Measurements from ENCODE around the gene PPP1R27. TPM values are rescaled to one million over a fixed set of nuclear protein-coding genes. Genes with fewer than 3 reads are reported as not detected.

The PPP1R27 gene
- total and polyA plus RNA-seq, 2 donors (not counting 1 experiment from before 2014, with no cell fraction given) = not detected

- no peak for DNase-seq (ENCODE audit: low read depth in 2 of 2)
- Histone ChIP-seq H3K36me3 (ENCODE audit: control insufficient read depth, insufficient read depth, low read length) (peaks cover 34% of the 10 kb centered on the region), H3K79me2 (ENCODE audit: control insufficient read depth, insufficient read depth, low read length) (peaks cover 78% of the 10 kb centered on the region), H3K4me3 (replicated peaks in 1 of 4; ENCODE audit: control extremely low read depth in 1 of 4, insufficient read depth in 1 of 4, low read depth in 3 of 4, low read length in 4 of 4) (peak overlapping the region; percentile 77 to 100 (median 97)), H3K9me3 (ENCODE audit: control insufficient read depth, insufficient read depth, low read depth, low read length) (no peaks in the 10 kb centered on the region), H3K9ac (ENCODE audit: insufficient read depth, low read length) (peak overlapping the region; percentile 36), H3K4me2 (ENCODE audit: extremely low read depth, insufficient read depth, low read length) (peak overlapping the region; percentile 100), H3K4me1 (ENCODE audit: control insufficient read depth, extremely low read depth, insufficient read depth, low read length) (peaks cover 23% of the 10 kb centered on the region), H2AFZ (ENCODE audit: low read length) (no peak overlapping the region), H3K27me3 (ENCODE audit: control insufficient read depth, insufficient read depth, low read length) (no peaks in the 10 kb centered on the region), H3K27ac (ENCODE audit: insufficient read depth, low read length) (peak overlapping the region; percentile 2), H4K20me1 (ENCODE audit: control insufficient read depth, extremely low read depth, insufficient read depth, low read length) (no peaks in the 10 kb centered on the region)
- TF ChIP-seq EZH2 (IDR thresholded peaks at IDR 0.05; ENCODE audit: low read length, missing control alignments) = no peak
- TF ChIP-seq, protein P1, sequence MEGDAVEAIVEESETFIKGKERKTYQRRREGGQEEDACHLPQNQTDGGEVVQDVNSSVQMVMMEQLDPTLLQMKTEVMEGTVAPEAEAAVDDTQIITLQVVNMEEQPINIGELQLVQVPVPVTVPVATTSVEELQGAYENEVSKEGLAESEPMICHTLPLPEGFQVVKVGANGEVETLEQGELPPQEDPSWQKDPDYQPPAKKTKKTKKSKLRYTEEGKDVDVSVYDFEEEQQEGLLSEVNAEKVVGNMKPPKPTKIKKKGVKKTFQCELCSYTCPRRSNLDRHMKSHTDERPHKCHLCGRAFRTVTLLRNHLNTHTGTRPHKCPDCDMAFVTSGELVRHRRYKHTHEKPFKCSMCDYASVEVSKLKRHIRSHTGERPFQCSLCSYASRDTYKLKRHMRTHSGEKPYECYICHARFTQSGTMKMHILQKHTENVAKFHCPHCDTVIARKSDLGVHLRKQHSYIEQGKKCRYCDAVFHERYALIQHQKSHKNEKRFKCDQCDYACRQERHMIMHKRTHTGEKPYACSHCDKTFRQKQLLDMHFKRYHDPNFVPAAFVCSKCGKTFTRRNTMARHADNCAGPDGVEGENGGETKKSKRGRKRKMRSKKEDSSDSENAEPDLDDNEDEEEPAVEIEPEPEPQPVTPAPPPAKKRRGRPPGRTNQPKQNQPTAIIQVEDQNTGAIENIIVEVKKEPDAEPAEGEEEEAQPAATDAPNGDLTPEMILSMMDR (conservative IDR thresholded peaks at IDR 0.05 in 1 of 2, IDR thresholded peaks at IDR 0.05 in 1 of 2; ENCODE audit: low read depth in 1 of 2, low read length in 2 of 2) = no peak
Measured at GRCh38 chr17:81858170-81858966, 23.5 kb upstream of the PPP1R27 start.

- H4K20me1 ChIP-seq (ENCODE audit: control insufficient read depth, extremely low read depth, insufficient read depth, low read length) = no peaks in the 10 kb centered on the region
- DNase-seq (ENCODE audit: low read depth in 2 of 2) = peak in 1 of 2 donors; percentile 28
- no peak overlapping the region for H3K27ac ChIP-seq (ENCODE audit: insufficient read depth, low read length)
Measured at GRCh38 chr17:81854974-81855774, 20.3 kb upstream of the PPP1R27 start.

More at GRCh38 chr17:81854974-81855774, 20.3 kb upstream of the PPP1R27 start:
- Histone ChIP-seq H3K4me1 (ENCODE audit: control insufficient read depth, extremely low read depth, insufficient read depth, low read length) (peaks cover 18% of the 10 kb centered on the region), H3K9me3 (ENCODE audit: control insufficient read depth, insufficient read depth, low read depth, low read length) (no peaks in the 10 kb centered on the region), H2AFZ (ENCODE audit: low read length) (no peak overlapping the region), H3K36me3 (ENCODE audit: control insufficient read depth, insufficient read depth, low read length) (peaks cover 47% of the 10 kb centered on the region), H3K4me2 (ENCODE audit: extremely low read depth, insufficient read depth, low read length) (peak overlapping the region; percentile 0), H3K9ac (ENCODE audit: insufficient read depth, low read length) (no peak overlapping the region), H3K79me2 (ENCODE audit: control insufficient read depth, insufficient read depth, low read length) (peaks cover 78% of the 10 kb centered on the region), H3K27me3 (ENCODE audit: control insufficient read depth, insufficient read depth, low read length) (no peaks in the 10 kb centered on the region), H3K4me3 (replicated peaks in 1 of 4; ENCODE audit: control extremely low read depth in 1 of 4, insufficient read depth in 1 of 4, low read depth in 3 of 4, low read length in 4 of 4) (no peak overlapping the region)
- TF ChIP-seq, protein P1 (conservative IDR thresholded peaks at IDR 0.05 in 1 of 2, IDR thresholded peaks at IDR 0.05 in 1 of 2; ENCODE audit: low read depth in 1 of 2, low read length in 2 of 2) = no peak
- TF ChIP-seq EZH2 (IDR thresholded peaks at IDR 0.05; ENCODE audit: low read length, missing control alignments) = no peak
